OCI-LY1 (cell line): ENCODE results near the gene CUX1.
A peak's percentile ranks its signal among the peaks of the same experiment; 100 is the strongest.

Source experiments
- H2AFZ ChIP-seq: fragments of 200-600 bp; sonication (generic), shearing (Covaris generic); 2 replicates; pipeline ENCODE4 v1.6.0; 2014; ENCODE audit warnings: antibody characterized with exemption, mild to moderate bottlenecking, low read length
- H3F3A ChIP-seq: fragments of 200-600 bp; sonication (generic), shearing (Covaris generic); 2 replicates; pipeline ENCODE4 v1.6.0; 2014; ENCODE audit warnings: mild to moderate bottlenecking, antibody characterized with exemption, low read length, moderate library complexity; ENCODE audit not compliant: insufficient read depth
- H3K27ac ChIP-seq: fragments of 200-600 bp; sonication (generic); 2 replicates; pipeline ENCODE4 v1.5.1; 2014; ENCODE audit warnings: low read length, mixed run types, mild to moderate bottlenecking, low read depth; ENCODE audit not compliant: poor library complexity, severe bottlenecking
- H3K27me3 ChIP-seq: fragments of 200-600 bp; sonication (generic); 2 replicates; pipeline ENCODE4 v1.6.0; 2014; ENCODE audit warnings: antibody characterized with exemption, mild to moderate bottlenecking, low read length, moderate library complexity; ENCODE audit not compliant: insufficient read depth
- H3K36me3 ChIP-seq: fragments of 200-600 bp; sonication (generic); 2 replicates; pipeline ENCODE4 v1.6.1; 2014; ENCODE audit warnings: mild to moderate bottlenecking, antibody characterized with exemption, low read length, moderate library complexity, mixed read lengths; ENCODE audit not compliant: insufficient read depth
- H3K4me1 ChIP-seq: fragments of 200-600 bp; sonication (generic); 2 replicates; pipeline ENCODE4 v1.5.1; 2014; ENCODE audit warnings: mild to moderate bottlenecking, low read length, moderate library complexity; ENCODE audit not compliant: insufficient read depth, severe bottlenecking
- H3K4me2 ChIP-seq: fragments of 200-600 bp; sonication (generic), shearing (Covaris generic); 2 replicates; pipeline ENCODE4 v1.6.1; 2014; ENCODE audit warnings: low read length
- H3K4me3 ChIP-seq: fragments of 200-600 bp; sonication (generic); 2 replicates; pipeline ENCODE4 v1.5.1; 2014; ENCODE audit warnings: low read length, low read depth, mild to moderate bottlenecking, mixed read lengths; ENCODE audit not compliant: poor library complexity, severe bottlenecking
- H3K79me2 ChIP-seq: fragments of 200-600 bp; shearing (Covaris generic); 2 replicates; pipeline ENCODE4 v1.6.1; 2016; ENCODE audit warnings: mixed run types, low read length, mixed read lengths; ENCODE audit not compliant: insufficient read depth
- H3K9ac ChIP-seq: fragments of 200-600 bp; sonication (generic), shearing (Covaris generic); 2 replicates; pipeline ENCODE4 v1.6.1; 2014; ENCODE audit warnings: mild to moderate bottlenecking, low read length, mixed read lengths
- H3K9me2 ChIP-seq: fragments of 200-600 bp; sonication (generic), shearing (Covaris generic); 2 replicates; pipeline ENCODE4 v1.6.1; 2014; ENCODE audit warnings: low read depth, mild to moderate bottlenecking, low read length, mixed read lengths
- H3K9me3 ChIP-seq: fragments of 200-600 bp; shearing (Covaris generic); 2 replicates; pipeline ENCODE4 v1.6.1; 2014; ENCODE audit warnings: low read length, mixed read lengths
- H4K20me1 ChIP-seq: fragments of 200-600 bp; sonication (generic), shearing (Covaris generic); 2 replicates; pipeline ENCODE4 v1.6.0; 2016; ENCODE audit warnings: mild to moderate bottlenecking, low read length; ENCODE audit not compliant: insufficient read depth
- EZH2 ChIP-seq: fragments of 200-600 bp; sonication (generic), shearing (Covaris generic); IDR thresholded peaks from 2 replicates; pipeline ENCODE4 v1.8.0; 2017; ENCODE audit warnings: borderline replicate concordance, mixed run types, mild to moderate bottlenecking, antibody characterized with exemption, low read length, moderate library complexity, mixed read lengths
- TF ChIP-seq, protein P1 (sequence below): fragments of 200-600 bp; sonication (generic), shearing (Covaris generic); IDR thresholded peaks from 2 replicates; pipeline ENCODE4 v1.5.1; 2017; ENCODE audit warnings: mild to moderate bottlenecking, antibody characterized with exemption, low read length, moderate library complexity, mixed read lengths

CUX1 gene

DNA sequence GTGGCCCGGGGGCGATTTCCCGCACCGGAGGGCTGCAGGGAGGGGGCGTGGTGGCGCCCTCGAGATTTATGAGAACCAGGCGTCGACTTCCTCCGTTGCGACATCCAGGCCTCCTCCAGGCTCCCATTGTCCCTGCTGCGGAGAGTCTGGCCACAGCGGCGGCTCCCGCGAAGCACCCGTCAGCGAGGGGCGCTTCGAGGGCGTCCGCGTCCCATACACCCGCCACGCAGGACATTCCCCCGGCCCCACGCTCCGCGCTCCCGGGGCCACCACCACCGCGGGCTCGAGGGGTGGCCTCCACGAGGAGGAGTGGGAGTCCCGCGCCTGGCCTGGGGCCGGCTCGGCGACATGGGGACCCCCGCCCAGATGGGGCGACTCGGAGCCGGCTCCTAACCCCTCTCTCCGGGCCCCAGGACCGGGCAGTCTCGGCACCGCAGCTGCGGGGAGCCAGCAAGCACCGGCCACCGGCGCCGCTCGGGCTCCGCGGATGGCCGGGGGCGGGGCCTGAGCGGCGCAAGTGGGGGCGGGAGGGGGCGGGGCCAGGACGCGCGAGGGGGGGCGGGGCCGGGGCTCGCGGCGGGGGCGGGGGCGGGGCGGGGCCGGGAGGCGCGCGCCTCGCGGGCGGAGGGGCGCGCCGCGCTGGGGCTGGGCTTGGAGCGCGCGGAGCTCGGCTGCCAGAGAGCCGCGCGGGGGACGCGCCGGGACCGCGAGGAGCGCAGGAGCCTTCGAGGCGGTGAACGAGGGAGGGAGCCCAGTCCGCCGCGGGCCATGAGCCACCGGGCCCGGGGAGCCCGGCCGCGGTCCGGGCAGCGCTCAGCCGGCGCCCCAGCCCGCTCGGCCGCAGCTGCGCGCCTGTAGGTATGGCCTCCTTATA, 469.0 kb downstream of the CUX1 start, which contains the start of gene SH2B2:
Gene SH2B2 (plus strand): TSS at position 632 of the 874 bp plus-strand sequence. CDS start 13,683 bp downstream, outside the sequence.
- Histone ChIP-seq H3F3A (peaks cover 6% of the 10 kb centered on the region; the same call in 1 of the 2 replicates), H3K4me1 (peaks cover 58% of the 10 kb centered on the region), H3K9me2 (no peaks in the 10 kb centered on the region), H3K9ac (peak within 1 kb of the TSS; percentile 92), H3K4me2 (peak within 1 kb of the TSS; percentile 99), H3K9me3 (no peaks in the 10 kb centered on the region), H3K27ac (peak within 1 kb of the TSS; percentile 91), H3K4me3 (peak within 1 kb of the TSS; percentile 94), H3K27me3 (peaks cover 5% of the 10 kb centered on the region; the same call in 1 of the 2 replicates), H4K20me1 (no peaks in the 10 kb centered on the region), H3K79me2 (peaks cover 18% of the 10 kb centered on the region), H2AFZ (no peak within 1 kb of the TSS), H3K36me3 (peaks cover 4% of the 10 kb centered on the region; the same call in 1 of the 2 replicates)
- no peak for TF ChIP-seq EZH2
- TF ChIP-seq, protein P1, sequence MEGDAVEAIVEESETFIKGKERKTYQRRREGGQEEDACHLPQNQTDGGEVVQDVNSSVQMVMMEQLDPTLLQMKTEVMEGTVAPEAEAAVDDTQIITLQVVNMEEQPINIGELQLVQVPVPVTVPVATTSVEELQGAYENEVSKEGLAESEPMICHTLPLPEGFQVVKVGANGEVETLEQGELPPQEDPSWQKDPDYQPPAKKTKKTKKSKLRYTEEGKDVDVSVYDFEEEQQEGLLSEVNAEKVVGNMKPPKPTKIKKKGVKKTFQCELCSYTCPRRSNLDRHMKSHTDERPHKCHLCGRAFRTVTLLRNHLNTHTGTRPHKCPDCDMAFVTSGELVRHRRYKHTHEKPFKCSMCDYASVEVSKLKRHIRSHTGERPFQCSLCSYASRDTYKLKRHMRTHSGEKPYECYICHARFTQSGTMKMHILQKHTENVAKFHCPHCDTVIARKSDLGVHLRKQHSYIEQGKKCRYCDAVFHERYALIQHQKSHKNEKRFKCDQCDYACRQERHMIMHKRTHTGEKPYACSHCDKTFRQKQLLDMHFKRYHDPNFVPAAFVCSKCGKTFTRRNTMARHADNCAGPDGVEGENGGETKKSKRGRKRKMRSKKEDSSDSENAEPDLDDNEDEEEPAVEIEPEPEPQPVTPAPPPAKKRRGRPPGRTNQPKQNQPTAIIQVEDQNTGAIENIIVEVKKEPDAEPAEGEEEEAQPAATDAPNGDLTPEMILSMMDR, result no peak

GRCh38 chr7:102287111-102287980, 469.9 kb downstream of the CUX1 start:
- no peak for TF ChIP-seq EZH2
- TF ChIP-seq, protein P1, result no peak
- Histone ChIP-seq H4K20me1 (no peaks in the 10 kb centered on the region), H3K9ac (peak overlapping the region; percentile 92), H3K27me3 (peaks cover 5% of the 10 kb centered on the region; the same call in 1 of the 2 replicates), H3K27ac (peak overlapping the region; percentile 91), H2AFZ (no peak overlapping the region), H3F3A (peaks cover 6% of the 10 kb centered on the region; the same call in 1 of the 2 replicates), H3K9me3 (no peaks in the 10 kb centered on the region), H3K36me3 (peaks cover 4% of the 10 kb centered on the region; the same call in 1 of the 2 replicates), H3K4me1 (peaks cover 67% of the 10 kb centered on the region), H3K9me2 (no peaks in the 10 kb centered on the region), H3K4me3 (peak overlapping the region; percentile 94), H3K79me2 (peaks cover 18% of the 10 kb centered on the region), H3K4me2 (peak overlapping the region; percentile 99)

GRCh38 chr7:102287981-102288278, 470.5 kb downstream of the CUX1 start:
- Histone ChIP-seq H3K79me2 (peaks cover 23% of the 10 kb centered on the region), H3F3A (peaks cover 6% of the 10 kb centered on the region; the same call in 1 of the 2 replicates), H3K4me2 (peak overlapping the region; percentile 99), H3K27me3 (peaks cover 5% of the 10 kb centered on the region; the same call in 1 of the 2 replicates), H3K4me3 (peak overlapping the region; percentile 94), H3K9ac (peak overlapping the region; percentile 92), H3K4me1 (peaks cover 73% of the 10 kb centered on the region), H3K9me2 (no peaks in the 10 kb centered on the region), H3K27ac (peak overlapping the region; percentile 91), H3K36me3 (peaks cover 4% of the 10 kb centered on the region; the same call in 1 of the 2 replicates), H2AFZ (no peak overlapping the region), H4K20me1 (no peaks in the 10 kb centered on the region), H3K9me3 (no peaks in the 10 kb centered on the region)
- TF ChIP-seq EZH2, result no peak
- TF ChIP-seq, protein P1, result no peak
